ENCODE measurements around the gene NTNG1.

The NTNG1 gene

GRCh38 chr1:107414550-107414949, 273.7 kb downstream of the NTNG1 start:
- no peak for DNase-seq (ENCODE audit: low read depth)
- TF ChIP-seq CTCF (conservative IDR thresholded peaks at IDR 0.05; ENCODE audit: low read depth, low read length): no peak
- H3K4me3 ChIP-seq (ENCODE audit: low read length): no peak overlapping the region

GRCh38 chr1:107415241-107415640, 274.4 kb downstream of the NTNG1 start:
- no peak overlapping the region for H3K4me3 ChIP-seq (ENCODE audit: low read length)
- no peak for TF ChIP-seq CTCF (conservative IDR thresholded peaks at IDR 0.05; ENCODE audit: low read depth, low read length)
- DNase-seq (ENCODE audit: low read depth): no peak

GRCh38 chr1:107419003-107419402, 278.2 kb downstream of the NTNG1 start:
- DNase-seq (ENCODE audit: low read depth): no peak
- TF ChIP-seq CTCF (conservative IDR thresholded peaks at IDR 0.05; ENCODE audit: low read depth, low read length): no peak
- H3K4me3 ChIP-seq (ENCODE audit: low read length): no peak overlapping the region

- no peak overlapping the region for H3K4me3 ChIP-seq (ENCODE audit: low read length)
- no peak for TF ChIP-seq CTCF (conservative IDR thresholded peaks at IDR 0.05; ENCODE audit: low read depth, low read length)
- DNase-seq (ENCODE audit: low read depth): no peak
These were observed 282.1 kb downstream of the NTNG1 start for GRCh38 chr1:107422901-107423300.

GRCh38 chr1:107430540-107431228, 289.8 kb downstream of the NTNG1 start:
- peak; percentile 59 for TF ChIP-seq CTCF (conservative IDR thresholded peaks at IDR 0.05; ENCODE audit: low read depth, low read length)
- no peak overlapping the region for H3K4me3 ChIP-seq (ENCODE audit: low read length)
- no peak for DNase-seq (ENCODE audit: low read depth)

- H3K4me3 ChIP-seq (ENCODE audit: low read length): no peak overlapping the region
- no peak for TF ChIP-seq CTCF (conservative IDR thresholded peaks at IDR 0.05; ENCODE audit: low read depth, low read length)
- no peak for DNase-seq (ENCODE audit: low read depth)
These were observed 291.3 kb downstream of the NTNG1 start for GRCh38 chr1:107432108-107432507.

GRCh38 chr1:107433068-107433467, 292.2 kb downstream of the NTNG1 start:
- H3K4me3 ChIP-seq (ENCODE audit: low read length): no peak overlapping the region
- no peak for TF ChIP-seq CTCF (conservative IDR thresholded peaks at IDR 0.05; ENCODE audit: low read depth, low read length)
- DNase-seq (ENCODE audit: low read depth): no peak

Data from retinal pigment epithelial cell (primary cell).